NT2/D1 (cell line): Measurements from ENCODE around the gene SLC41A3.
"Not testable (repeated sequence)": the region's sequence is repeated elsewhere in the genome, so short reads cannot be mapped to it uniquely, and the experiment has no call there.

Source experiments
- SUZ12 ChIP-seq: IDR thresholded peaks from 2 replicates; pipeline ENCODE4 v1.6.1; 2011; ENCODE audit not compliant: insufficient read length, insufficient read depth; ENCODE audit errors: extremely low read depth
- ZNF274 ChIP-seq: IDR thresholded peaks from 2 replicates; pipeline ENCODE4 v1.6.1; 2011; ENCODE audit warnings: mild to moderate bottlenecking, low read depth, low read length

- not testable (repeated sequence) for TF ChIP-seq SUZ12, ZNF274
Measured at GRCh38 chr3:125971997-125972944, 111.7 kb downstream of the SLC41A3 start.
